ENCODE data around the gene PRSS48.
"Not testable (repeated sequence)": the region's sequence is repeated elsewhere in the genome, so short reads cannot be mapped to it uniquely, and the experiment has no call there.

Gene PRSS48

DNA sequence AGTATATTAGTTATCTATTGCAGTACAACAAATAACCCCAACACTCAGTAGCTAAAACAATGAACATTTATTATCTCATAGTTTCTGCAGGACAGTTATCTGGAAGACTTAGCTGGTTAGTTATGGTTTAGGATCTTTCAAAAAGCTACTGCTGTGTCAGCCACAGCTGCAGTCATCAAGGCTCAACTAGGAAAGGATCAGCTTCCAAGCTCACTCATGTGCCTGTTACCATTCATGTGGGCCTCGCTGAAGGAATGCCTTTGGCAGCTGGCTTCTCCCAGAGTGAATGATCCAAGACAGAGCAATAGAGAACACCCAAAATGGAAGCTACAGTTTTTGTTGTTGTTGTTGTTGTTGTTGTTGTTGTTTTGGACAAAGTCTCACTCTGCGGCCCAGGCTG is 13.5 kb upstream of the PRSS48 start:
- DNase-seq (ENCODE audit: low read depth): no peak

DNA sequence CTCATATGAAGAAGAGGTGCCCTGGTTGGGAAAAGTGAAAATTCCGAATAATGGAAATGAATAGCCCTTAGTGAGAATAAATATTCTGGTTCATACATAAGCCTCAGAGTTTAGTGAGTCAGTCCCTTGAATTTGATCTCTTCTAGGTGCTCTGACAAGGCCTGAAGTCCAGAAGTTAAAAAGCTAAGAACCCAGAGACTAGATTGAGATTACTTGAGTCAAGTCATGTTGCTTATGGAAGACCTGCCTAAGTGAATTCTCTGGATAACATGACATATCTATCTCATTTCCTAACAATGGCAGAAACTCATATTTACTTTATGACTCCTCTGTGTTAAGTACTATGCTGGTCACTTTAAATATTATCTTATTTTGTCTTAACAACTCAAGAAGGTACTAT is 10.5 kb upstream of the PRSS48 start:
- DNase-seq (ENCODE audit: low read depth): peak; percentile 14

DNA sequence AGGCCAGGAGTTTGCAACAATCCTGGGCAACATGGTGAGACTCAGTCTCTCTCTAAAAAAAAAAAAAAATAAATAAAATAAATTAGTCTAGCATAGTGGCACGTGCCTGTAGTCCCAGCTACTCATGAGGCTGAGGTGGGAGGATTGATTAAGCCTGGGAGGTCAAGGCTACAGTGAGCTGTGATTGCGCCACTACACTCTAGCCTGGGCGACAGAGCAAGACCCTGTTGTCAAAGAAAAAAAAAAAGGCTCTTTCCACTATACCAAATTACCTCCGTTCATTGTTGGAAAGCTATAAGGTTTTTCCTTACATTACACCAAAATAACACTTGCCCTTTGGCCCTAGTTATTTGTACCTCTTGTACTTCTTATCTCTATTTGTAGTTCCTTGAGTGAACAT is 9.9 kb upstream of the PRSS48 start:
- DNase-seq (ENCODE audit: low read depth): no peak

DNA sequence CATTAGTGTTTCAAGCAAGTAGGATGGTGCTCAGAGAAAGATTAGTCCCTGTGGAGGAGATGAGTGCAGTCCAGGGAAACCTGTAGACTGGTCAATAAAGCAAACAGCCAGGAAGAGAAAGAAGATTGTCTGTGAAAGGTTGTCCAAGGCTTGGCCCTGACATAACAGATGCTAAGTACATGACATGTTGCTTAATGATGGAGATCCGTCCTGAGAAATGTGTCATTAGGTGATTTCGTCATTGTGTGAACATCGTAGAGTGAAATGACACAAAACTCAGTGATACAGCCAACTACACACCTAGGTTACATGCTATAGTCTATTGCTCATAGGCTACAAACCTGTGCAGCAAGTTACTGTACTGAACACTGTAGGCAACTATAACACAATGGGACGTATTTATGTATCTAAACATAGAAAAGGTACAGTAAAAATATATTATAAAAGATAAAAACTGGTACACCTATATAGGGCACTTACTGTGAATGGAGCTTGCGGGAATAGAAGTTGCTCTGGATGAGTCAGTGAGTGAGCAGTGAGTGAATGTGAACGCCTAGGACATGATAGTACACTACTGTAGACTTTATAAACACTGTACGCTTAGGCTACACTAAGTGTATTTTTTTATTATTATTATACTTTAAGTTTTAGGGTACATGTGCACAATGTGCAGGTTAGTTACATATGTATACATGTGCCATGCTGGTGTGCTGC is 9.0 kb upstream of the PRSS48 start:
- no peak for DNase-seq (ENCODE audit: low read depth)

DNA sequence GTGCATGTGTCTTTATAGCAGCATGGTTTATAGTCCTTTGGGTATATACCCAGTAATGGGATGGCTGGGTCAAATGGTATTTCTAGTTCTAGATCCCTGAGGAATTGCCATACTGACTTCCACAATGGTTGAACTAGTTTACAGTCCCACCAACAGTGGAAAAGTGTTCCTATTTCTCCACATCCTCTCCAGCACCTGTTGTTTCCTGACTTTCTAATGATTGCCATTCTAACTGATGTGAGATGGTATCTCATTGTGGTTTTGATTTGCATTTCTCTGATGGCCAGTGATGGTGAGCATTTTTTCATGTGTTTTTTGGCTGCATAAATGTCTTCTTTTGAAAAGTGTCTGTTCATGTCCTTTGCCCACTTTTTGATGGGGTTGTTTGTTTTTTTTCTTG is 8.1 kb upstream of the PRSS48 start:
- DNase-seq (ENCODE audit: low read depth): not testable (repeated sequence)

DNA sequence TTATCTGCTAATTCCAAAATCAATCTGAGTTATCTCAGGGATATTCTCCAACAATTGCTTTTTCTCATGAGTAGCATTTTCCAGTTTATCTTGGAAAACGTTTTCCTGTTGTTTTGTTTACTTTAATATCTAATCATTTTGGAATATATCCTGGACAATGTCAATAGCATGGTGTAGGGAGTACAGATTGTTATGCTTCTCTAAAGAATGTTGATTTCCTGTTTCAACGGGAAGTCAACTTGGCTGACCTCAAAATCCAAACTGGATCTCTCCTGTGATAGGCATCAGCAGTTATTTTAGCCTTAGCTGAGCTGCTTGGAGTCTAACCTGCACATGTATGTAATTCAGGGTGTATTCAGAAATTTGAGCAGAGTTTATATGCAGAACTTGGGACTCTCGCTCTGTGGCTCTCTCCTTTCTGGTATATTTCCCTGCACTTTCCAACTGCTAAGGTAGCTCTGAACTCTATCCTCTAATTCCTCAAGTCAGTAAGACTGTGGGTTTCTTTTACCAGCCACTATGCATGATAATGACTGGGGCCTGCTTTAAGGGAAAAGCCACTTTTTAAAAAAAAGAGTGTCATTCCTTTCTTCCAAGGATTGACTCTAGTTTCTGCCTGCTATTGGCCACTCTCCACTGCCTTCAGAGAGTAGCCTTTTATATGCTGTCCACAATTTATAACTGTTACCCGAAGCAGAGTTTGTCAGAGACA is 7.7 kb downstream of the PRSS48 start:
- DNase-seq (ENCODE audit: low read depth): no peak

DNA sequence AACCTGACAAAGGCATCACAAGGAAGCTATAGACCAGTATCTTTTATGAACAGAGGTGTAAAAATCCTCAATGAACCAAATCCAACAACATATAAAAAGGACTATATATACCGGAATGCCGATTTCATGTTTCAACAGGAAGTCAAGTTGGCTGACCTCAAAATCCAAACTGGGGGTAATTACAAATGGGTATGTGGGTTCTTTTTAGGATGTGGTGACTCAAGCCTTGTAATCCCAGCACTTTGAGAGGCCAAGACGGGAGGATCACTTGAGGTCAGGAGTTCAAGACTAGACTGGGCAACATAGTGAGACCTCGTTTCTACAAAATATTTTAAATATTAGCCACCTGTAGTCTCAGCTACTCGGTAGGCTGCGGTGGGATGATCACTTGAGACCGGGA is 10.4 kb downstream of the PRSS48 start:
- DNase-seq (ENCODE audit: low read depth): no peak

DNA sequence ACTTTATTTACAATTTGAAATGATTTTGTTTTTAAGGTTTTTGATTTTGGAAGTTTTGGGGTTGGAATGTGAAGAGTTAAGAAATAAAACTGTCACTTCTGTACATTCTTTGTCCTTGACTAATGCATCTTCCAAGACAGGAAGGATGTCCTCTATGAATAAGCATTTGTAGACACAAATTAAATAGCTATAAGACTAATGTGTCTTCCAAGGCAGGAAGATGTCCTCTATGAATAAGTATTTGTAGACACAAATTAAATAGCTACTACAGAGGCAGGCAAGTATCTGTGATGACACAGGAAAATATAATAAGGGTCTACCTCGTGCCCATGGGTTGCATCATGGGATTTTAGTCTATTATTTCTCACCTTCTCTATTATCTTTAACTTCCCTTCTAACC is 14.5 kb downstream of the PRSS48 start:
- no peak for DNase-seq (ENCODE audit: low read depth)

DNA sequence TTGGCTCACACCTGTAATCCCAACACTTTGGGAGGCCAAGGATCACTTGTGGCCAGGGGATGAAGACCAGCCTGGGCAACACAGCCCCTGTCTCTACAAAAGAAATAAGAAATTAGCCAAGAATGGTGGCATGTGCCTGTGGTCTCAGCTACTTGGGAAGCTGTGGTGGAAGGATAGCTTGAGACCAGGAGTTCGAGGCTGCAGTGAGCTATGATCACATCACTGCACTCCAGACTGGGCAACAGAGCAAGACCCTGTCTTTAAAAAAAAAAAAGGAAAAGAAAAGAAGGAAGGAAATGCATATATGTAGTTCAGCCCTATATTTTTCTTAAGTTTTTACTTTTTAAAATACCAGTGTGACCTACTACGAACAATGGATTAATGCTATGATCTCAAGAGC is 15.1 kb downstream of the PRSS48 start:
- no peak for DNase-seq (ENCODE audit: low read depth)

DNA sequence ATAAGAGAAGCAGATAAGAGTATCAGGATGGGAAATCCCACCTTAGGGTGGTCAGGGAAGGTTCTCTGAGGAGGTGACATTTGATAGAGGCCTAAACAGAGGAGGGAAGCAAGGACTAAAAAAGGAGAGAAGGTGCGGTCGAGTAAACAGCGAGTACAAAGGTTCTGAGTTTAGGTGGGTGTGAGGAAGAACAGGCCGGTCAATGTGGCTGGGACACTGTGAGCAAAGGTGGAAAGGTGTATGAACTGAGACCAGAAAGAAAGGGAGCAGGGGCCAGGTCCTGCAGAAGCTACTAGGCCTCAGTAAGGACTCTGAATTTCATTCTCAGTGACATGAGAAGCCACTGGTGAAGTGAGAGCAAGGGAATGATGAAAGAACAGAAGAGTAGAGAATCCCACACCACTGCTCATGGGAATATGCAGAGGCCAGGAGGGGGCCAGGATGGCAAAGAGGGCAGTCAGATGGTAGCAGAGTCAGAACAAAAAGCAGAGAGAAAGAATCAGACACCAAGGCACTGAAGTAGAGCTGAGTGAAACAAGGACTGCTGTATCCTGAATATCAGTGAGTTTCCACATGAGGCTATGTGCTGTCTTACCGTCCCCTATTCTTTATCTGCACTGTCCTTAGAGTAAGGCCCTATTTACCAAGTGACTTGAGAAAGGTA is 18.0 kb downstream of the PRSS48 start:
- no peak for DNase-seq (ENCODE audit: low read depth)

DNA sequence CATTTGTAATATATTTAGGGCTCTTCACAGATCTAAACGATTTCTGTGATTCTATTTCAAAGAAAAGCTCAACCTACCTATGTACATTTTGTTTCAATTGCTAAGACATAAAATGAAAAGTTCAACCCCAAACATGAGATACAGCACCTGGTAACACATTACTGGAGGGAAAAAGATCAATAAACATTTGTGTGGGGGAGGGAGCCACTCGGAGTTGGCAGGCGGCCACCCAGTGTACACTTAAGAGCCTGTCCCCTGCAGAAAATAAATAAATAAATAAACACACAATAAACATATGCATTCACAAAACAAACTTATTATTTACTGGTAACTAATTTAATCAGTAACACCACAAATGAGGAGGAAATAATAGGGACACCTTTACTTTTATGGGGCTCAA is 19.3 kb downstream of the PRSS48 start:
- DNase-seq (ENCODE audit: low read depth): no peak

DNA sequence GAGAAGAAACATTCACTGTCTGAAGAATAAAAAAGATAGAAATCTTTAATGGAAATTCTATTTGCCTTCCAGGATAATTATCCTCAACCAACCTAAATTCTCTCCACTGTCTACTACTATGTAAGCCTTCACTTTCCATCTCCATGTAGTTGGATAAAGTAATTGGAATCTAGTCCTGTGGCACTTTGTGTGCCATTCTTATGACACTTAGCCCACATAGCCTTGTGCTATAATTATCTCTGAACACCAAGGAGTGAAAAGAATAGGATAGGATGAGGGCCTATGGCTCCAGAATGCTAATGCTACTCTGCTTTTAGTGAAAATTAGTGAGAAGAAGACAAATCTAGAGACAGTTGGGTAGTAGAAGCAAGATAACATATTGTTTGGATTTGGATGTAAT is 20.2 kb downstream of the PRSS48 start:
- DNase-seq (ENCODE audit: low read depth): no peak

DNA sequence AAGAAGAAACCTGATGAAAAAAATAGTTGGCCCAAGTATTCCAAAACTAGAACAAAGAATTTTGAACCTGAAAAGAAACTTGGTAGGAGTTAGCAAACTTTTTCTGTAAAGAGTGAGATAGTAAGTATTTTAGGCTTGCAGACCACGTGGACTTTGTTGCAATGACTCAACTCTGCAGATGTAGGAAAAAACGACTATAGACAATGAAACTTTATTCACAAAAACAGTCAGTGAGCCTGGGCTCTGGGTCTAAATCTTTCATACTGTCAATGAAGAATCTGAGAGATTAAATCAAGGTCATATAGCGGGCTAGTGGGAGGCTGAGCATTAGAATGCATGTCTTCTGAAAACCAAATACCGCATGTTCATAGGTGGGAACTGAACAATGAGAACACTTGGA is 25.5 kb downstream of the PRSS48 start:
- DNase-seq (ENCODE audit: low read depth): no peak

DNA sequence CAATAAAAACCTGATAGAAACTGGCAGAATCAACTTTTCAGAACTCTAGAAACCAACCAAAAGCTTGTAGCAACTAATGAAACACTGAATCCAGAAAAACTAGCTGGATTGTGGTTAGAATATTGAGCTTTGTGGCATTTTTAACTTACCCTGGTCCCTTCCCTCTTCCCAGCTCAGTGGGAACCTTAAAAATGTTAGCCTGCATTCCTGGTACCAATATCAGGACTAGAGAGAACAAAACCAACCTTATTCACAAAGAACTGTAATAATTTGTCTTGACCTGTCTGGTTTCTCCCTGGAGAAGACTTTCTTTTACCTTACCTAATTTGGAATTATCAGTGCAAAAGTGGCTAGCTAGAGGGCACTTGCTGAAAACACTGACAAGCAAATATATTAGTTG is 27.3 kb downstream of the PRSS48 start:
- no peak for DNase-seq (ENCODE audit: low read depth)

DNA sequence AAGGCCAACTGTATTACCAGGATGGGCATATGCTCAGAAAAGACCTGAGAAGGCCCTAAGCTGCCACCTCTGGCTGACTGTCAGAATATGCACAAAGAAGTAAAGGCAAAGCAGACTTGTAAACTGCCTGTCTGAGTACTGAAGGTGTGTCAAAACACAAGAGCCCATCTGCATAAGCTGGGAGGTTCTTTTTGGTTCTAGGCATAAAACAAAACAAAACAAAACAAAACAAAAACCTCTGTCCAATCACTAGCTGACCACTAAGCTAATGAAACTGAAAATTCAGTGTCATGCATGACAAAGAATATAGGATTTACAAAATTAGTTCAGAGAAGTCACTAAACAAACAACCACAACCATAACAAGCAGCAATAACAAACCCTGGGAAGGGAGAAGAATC is 27.8 kb downstream of the PRSS48 start:
- no peak for DNase-seq (ENCODE audit: low read depth)

DNA sequence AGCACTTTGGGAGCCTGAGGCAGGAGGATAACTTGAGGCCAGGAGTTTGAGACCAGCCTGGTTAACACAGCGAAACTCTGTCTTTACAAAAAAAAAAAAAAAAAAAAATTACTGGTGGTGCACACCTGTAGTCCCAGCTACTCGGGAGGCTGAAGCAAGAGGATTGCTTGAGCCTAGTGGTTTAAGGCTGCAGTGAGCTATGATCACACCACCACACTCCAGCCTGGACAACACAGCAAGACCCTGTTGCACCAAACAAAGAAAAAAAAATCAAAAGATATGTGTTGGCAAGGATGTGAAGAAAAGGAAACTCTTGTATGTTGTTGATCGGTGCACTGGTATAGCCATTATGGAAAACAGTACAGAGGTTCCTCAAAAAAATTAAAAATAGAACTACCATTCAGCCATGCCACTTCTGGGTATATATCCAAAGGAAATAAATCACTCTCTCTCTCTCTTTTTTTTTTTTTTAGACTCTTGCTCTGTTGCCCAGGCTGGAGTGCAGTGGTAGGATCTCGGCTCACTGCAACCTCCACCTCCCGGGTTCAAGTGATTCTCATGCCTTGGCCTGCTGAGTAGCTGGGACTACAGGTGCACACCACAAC is 33.3 kb downstream of the PRSS48 start:
- DNase-seq (ENCODE audit: low read depth): no peak

DNA sequence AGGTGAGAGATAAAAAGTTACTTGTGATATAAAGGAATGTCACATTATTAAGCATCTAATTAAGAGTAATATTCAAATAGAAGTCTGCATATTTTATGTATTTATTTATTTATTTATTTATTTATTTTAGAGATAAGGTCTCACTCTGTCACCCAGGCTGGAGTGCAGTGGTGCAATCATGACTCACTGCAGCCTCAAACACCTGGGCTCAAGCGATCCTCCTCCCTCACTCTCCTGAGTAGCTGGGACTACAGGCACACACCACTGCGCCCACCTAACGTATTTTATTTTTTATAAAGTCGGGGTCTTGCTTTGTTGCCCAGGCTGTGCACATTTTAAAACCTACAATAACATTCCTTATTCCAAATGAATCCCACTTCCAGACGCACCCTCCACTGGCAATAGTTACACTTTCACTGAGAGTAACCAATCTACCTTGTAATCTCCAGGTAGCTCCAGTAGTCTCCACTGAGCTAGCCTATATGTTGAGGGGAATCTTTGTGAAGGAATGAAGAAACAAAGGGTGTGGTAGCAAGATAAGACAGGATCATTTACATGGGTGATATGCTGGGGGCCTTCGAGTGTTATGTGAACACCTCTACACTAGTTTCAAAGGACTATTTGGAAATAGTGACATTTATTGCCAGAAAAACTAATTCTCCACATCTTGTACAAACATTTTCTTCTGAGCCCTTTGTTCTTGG is 36.5 kb downstream of the PRSS48 start:
- DNase-seq (ENCODE audit: low read depth): no peak

DNA sequence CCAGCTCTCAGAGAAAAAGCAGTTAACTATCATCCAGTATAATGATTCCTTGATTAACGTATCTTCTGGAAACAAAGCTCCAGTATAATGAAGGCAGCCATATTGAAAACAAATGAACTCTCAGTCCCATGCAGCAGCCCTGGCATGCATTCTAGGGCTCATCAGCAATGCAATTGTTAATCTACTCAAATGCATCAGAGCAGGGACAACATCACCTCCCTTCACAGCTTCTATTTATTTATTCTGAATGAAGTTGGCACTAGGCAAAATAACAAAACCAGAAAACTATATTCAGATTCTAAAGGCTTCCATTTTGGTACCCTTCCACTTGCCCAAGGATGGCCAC is 37.0 kb downstream of the PRSS48 start:
- DNase-seq (ENCODE audit: low read depth): no peak

DNA sequence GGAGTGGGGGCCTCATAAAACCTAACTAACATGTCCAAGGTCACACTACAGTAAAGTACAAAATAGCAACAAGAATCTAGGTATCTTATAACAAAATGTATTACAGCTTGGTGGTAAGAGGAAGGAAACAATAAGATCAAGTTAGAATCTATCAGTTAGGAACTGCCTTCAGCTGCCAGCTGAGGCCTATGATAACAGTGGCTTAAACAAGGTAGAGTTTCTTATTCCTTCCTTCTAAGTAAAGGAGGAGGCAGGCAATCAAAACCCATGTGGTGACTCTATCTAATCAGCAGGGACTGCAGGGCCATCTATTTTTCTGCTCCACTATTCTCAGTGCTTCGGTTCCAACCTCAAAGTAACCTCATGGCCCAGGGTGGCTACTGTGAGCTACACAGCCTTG is 37.5 kb downstream of the PRSS48 start:
- DNase-seq (ENCODE audit: low read depth): no peak

DNA sequence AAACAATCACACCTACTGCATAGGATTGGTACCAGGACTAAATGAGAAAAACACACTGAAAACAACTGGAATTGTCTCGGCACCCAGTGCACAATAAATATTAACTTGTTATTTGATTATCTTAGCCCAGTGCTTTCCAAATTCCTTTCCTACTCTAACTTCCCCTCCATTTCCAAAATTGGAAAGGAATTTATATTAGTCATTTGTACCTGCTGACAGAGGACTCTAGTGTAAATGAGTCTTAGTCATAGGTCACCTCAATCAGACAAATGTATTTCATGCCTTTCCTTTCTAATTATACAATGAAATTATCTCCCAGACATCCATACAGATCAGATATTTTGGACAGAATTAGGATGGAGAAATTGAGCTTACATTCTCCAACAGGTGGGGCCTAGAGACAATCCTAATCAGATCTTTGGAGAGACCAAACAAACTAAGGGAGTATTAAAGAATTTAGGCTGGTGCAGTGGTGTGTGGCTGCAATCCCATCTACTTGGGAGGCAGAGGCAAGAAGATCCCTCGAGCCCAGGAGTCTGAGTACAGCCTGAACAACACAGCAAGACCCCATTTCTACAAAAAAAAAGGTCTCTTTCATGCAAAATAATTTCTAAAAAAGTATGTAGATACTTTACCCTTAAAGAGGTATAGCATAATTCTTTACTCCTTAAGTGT is 38.4 kb downstream of the PRSS48 start:
- DNase-seq (ENCODE audit: low read depth): no peak

DNA sequence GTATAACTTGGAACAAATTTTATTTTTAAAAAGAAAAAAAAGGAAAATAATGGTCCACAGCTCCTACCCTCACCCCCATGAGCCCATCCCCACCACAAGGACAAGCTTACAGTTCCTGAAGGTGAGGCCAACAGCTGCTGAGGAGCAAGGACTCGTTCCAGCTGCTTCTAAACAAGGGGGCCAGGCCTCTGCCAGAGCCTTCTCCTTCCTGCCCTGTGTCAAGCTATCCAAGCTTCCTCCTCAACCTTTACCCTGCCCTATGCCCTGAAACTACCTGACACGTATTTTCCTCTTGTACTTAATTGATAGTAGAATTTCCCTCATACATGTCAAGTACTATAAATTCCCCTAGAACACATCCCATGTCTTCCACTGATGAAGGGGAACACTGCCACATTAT is 39.7 kb downstream of the PRSS48 start:
- no peak for DNase-seq (ENCODE audit: low read depth)
